ENCODE measurements around the gene TMEM213.

GRCh38 chr7:138821912-138822311 is 24.1 kb downstream of the TMEM213 start:
- TF ChIP-seq POLR2A (IDR thresholded peaks at IDR 0.05) = no peak
- no peak for TF ChIP-seq CTCF (IDR thresholded peaks at IDR 0.05 in 8 of 11, conservative IDR thresholded peaks at IDR 0.05 in 3 of 11)
